Cardiac muscle cell (in vitro differentiated cells and primary cell): ENCODE results near the gene HECW1. TPM values are rescaled to one million over a fixed set of nuclear protein-coding genes. Genes with fewer than 3 reads are reported as not detected.

Experiments used
- DNase-seq, 2 donors: peaks; one replicate each; pipeline versions ENCODE4 v3.0.0 to v3.0.0-alpha.2; 2010 to 2017; ENCODE audit warnings: low read depth in 1 of 2, low spot score in 1 of 2
- H3K27ac ChIP-seq: fragments of 200-600 bp; sonication (generic); 2 replicates; pipeline ENCODE4 v1.5.1; 2016
- H3K27me3 ChIP-seq: fragments of 200-600 bp; sonication (generic); 2 replicates; pipeline ENCODE4 v1.6.0; 2016; ENCODE audit warnings: control low read depth
- H3K36me3 ChIP-seq: fragments of 200-600 bp; sonication (generic); 2 replicates; pipeline ENCODE4 v1.5.1; 2016; ENCODE audit warnings: control low read depth
- H3K4me1 ChIP-seq: fragments of 200-600 bp; sonication (generic); 2 replicates; pipeline ENCODE4 v1.8.1; 2017; ENCODE audit warnings: low read depth, mild to moderate bottlenecking, mixed run types
- H3K4me3 ChIP-seq: fragments of 200-600 bp; sonication (generic); 2 replicates; pipeline ENCODE4 v1.5.1; 2016; ENCODE audit warnings: mild to moderate bottlenecking
- H3K9me3 ChIP-seq: fragments of 200-600 bp; sonication (generic); 2 replicates; pipeline ENCODE4 v1.5.1; 2017; ENCODE audit warnings: low read depth, mild to moderate bottlenecking, control low read depth
- CTCF ChIP-seq: IDR thresholded peaks from 2 replicates; pipeline ENCODE4 v1.5.1; 2012; ENCODE audit warnings: low read depth, mild to moderate bottlenecking, low read length
- polyA plus RNA-seq: library from polyadenylated mRNA; unstranded; fragments of >200 nt; fragmentation: Nextera tagmentation; extraction: Ambion mirVana; gene quantifications from 2 replicates; pipeline ENCODE4 v1.2.1, GENCODE V29; 2016
- total RNA-seq: library from RNA; depleted of rRNA; stranded (reverse); fragments of >200 nt; gene quantifications from 2 replicates; pipeline ENCODE4 v1.2.3, GENCODE V29; 2016

Gene HECW1
- total and polyA plus RNA-seq, 2 experiments from 2014 or later, result 0.06 to 0.13 TPM

GRCh38 chr7:43542716-43543115, 430.3 kb downstream of the HECW1 start:
- no peaks in the 10 kb centered on the region for H3K36me3 ChIP-seq
- no peak for TF ChIP-seq CTCF
- DNase-seq, result no peak
- H3K4me3 ChIP-seq, result no peak overlapping the region
- H3K27me3 ChIP-seq, result no peaks in the 10 kb centered on the region
- H3K4me1 ChIP-seq, result peaks cover 10% of the 10 kb centered on the region
- H3K27ac ChIP-seq, result no peak overlapping the region
- no peaks in the 10 kb centered on the region for H3K9me3 ChIP-seq

- no peak for DNase-seq
- H3K27ac ChIP-seq, result no peak overlapping the region
- no peak overlapping the region for H3K4me3 ChIP-seq
- no peaks in the 10 kb centered on the region for H3K4me1 ChIP-seq
- H3K36me3 ChIP-seq, result no peaks in the 10 kb centered on the region
- TF ChIP-seq CTCF, result no peak
- H3K9me3 ChIP-seq, result no peaks in the 10 kb centered on the region
- H3K27me3 ChIP-seq, result no peaks in the 10 kb centered on the region
These were observed 433.8 kb downstream of the HECW1 start for GRCh38 chr7:43546231-43546630.

GRCh38 chr7:43550427-43550826, 438.0 kb downstream of the HECW1 start:
- no peaks in the 10 kb centered on the region for H3K36me3 ChIP-seq
- no peaks in the 10 kb centered on the region for H3K27me3 ChIP-seq
- no peak overlapping the region for H3K4me3 ChIP-seq
- H3K9me3 ChIP-seq, result no peaks in the 10 kb centered on the region
- DNase-seq, result no peak
- no peaks in the 10 kb centered on the region for H3K4me1 ChIP-seq
- H3K27ac ChIP-seq, result no peak overlapping the region
- no peak for TF ChIP-seq CTCF

GRCh38 chr7:43552122-43552521, 439.7 kb downstream of the HECW1 start:
- Histone ChIP-seq H3K36me3 (no peaks in the 10 kb centered on the region), H3K4me3 (no peak overlapping the region), H3K27ac (no peak overlapping the region), H3K27me3 (no peaks in the 10 kb centered on the region), H3K4me1 (no peaks in the 10 kb centered on the region), H3K9me3 (no peaks in the 10 kb centered on the region)
- no peak for TF ChIP-seq CTCF
- DNase-seq, result no peak

GRCh38 chr7:43553999-43554398, 441.6 kb downstream of the HECW1 start:
- H3K4me3 ChIP-seq, result no peak overlapping the region
- no peaks in the 10 kb centered on the region for H3K9me3 ChIP-seq
- no peaks in the 10 kb centered on the region for H3K27me3 ChIP-seq
- H3K4me1 ChIP-seq, result no peaks in the 10 kb centered on the region
- DNase-seq, result peak in 1 of 2 donors; percentile 88
- no peak overlapping the region for H3K27ac ChIP-seq
- TF ChIP-seq CTCF, result no peak
- no peaks in the 10 kb centered on the region for H3K36me3 ChIP-seq

- no peaks in the 10 kb centered on the region for H3K27me3 ChIP-seq
- H3K36me3 ChIP-seq, result no peaks in the 10 kb centered on the region
- no peak overlapping the region for H3K4me3 ChIP-seq
- H3K4me1 ChIP-seq, result no peaks in the 10 kb centered on the region
- no peak for DNase-seq
- H3K27ac ChIP-seq, result no peak overlapping the region
- no peaks in the 10 kb centered on the region for H3K9me3 ChIP-seq
- TF ChIP-seq CTCF, result no peak
These were observed 442.0 kb downstream of the HECW1 start for GRCh38 chr7:43554423-43554822.
